Suppressor macrophage treated with lipopolysaccharide for 4 hours (primary cell): ENCODE data around the gene SLC18A2.
"Not testable (repeated sequence)": the region's sequence is repeated elsewhere in the genome, so short reads cannot be mapped to it uniquely, and the experiment has no call there.

ENCODE experiments used
- DNase-seq: peaks from one replicate; pipeline ENCODE4 v3.0.0-alpha.2; 2020

Gene SLC18A2

GRCh38 chr10:117266400-117266799, 25.5 kb downstream of the SLC18A2 start:
- DNase-seq = no peak

GRCh38 chr10:117266812-117267211, 25.9 kb downstream of the SLC18A2 start:
- no peak for DNase-seq

GRCh38 chr10:117268258-117268657, 27.3 kb downstream of the SLC18A2 start:
- DNase-seq = no peak

- no peak for DNase-seq
Measured at GRCh38 chr10:117268907-117269306, 28.0 kb downstream of the SLC18A2 start.

GRCh38 chr10:117271427-117271826, 30.5 kb downstream of the SLC18A2 start:
- no peak for DNase-seq

- DNase-seq = no peak
Measured at GRCh38 chr10:117272195-117273076, 31.5 kb downstream of the SLC18A2 start.

GRCh38 chr10:117273980-117274379, 33.1 kb downstream of the SLC18A2 start:
- DNase-seq = no peak

- no peak for DNase-seq
Measured at GRCh38 chr10:117274509-117274908, 33.6 kb downstream of the SLC18A2 start.

- DNase-seq = no peak
Measured at GRCh38 chr10:117275121-117275520, 34.2 kb downstream of the SLC18A2 start.

GRCh38 chr10:117277675-117278074, 36.8 kb downstream of the SLC18A2 start:
- DNase-seq = no peak

GRCh38 chr10:117284716-117285494, 44.0 kb downstream of the SLC18A2 start:
- DNase-seq = no peak

- DNase-seq = not testable (repeated sequence)
Measured at GRCh38 chr10:117290872-117291271, 50.0 kb downstream of the SLC18A2 start.

- DNase-seq = peak; percentile 16
Measured at GRCh38 chr10:117294039-117294645, 53.2 kb downstream of the SLC18A2 start.

GRCh38 chr10:117294735-117295134, 53.8 kb downstream of the SLC18A2 start:
- no peak for DNase-seq

GRCh38 chr10:117298219-117298618, 57.3 kb downstream of the SLC18A2 start:
- DNase-seq = no peak

- no peak for DNase-seq
Measured at GRCh38 chr10:117299435-117299834, 58.5 kb downstream of the SLC18A2 start.

GRCh38 chr10:117300671-117301070, 59.8 kb downstream of the SLC18A2 start:
- DNase-seq = no peak

GRCh38 chr10:117303451-117303850, 62.5 kb downstream of the SLC18A2 start:
- not testable (repeated sequence) for DNase-seq

GRCh38 chr10:117306674-117307073, 65.8 kb downstream of the SLC18A2 start:
- no peak for DNase-seq

- DNase-seq = no peak
Measured at GRCh38 chr10:117311261-117311660, 70.3 kb downstream of the SLC18A2 start.

- DNase-seq = no peak
Measured at GRCh38 chr10:117312430-117312829, 71.5 kb downstream of the SLC18A2 start.

GRCh38 chr10:117313641-117314040, 72.7 kb downstream of the SLC18A2 start:
- no peak for DNase-seq

- no peak for DNase-seq
Measured at GRCh38 chr10:117316701-117317100, 75.8 kb downstream of the SLC18A2 start.

- DNase-seq = no peak
Measured at GRCh38 chr10:117318909-117319308, 78.0 kb downstream of the SLC18A2 start.
